HK-2 (cell line): ENCODE data around the gene TIGD4.
"Not testable (repeated sequence)": the region's sequence is repeated elsewhere in the genome, so short reads cannot be mapped to it uniquely, and the experiment has no call there.

Source experiments
- DNase-seq: peaks from one replicate; pipeline ENCODE4 v3.0.0-alpha.2; 2018; ENCODE audit not compliant: unreplicated experiment

TIGD4 gene

DNA sequence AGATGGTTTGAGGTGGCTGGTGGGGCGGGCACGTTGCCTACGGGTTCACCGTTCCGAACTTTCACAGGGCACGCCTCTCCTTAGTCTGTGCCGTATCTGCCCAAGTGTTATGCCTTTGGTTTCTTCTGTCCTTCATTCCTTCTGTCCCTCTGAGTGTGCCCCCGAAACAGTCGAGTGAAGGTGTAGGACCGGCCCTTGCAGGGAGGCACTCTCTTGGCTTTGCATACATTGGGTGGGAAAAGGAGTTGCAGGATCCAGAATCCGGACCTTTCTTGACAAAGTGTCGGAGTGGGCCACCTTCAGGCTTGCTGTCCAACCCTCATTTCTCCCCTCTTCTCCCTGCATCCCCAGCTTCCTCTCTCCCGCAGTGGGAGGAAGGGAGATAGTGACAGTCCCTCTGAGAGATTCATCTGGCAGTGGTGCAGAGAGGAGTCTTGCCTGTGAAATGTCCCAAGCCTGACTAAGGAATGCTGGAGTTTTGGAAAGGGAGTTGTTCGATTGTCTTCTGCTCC lies 793 bp upstream of the TIGD4 start:
- DNase-seq = no peak

DNA sequence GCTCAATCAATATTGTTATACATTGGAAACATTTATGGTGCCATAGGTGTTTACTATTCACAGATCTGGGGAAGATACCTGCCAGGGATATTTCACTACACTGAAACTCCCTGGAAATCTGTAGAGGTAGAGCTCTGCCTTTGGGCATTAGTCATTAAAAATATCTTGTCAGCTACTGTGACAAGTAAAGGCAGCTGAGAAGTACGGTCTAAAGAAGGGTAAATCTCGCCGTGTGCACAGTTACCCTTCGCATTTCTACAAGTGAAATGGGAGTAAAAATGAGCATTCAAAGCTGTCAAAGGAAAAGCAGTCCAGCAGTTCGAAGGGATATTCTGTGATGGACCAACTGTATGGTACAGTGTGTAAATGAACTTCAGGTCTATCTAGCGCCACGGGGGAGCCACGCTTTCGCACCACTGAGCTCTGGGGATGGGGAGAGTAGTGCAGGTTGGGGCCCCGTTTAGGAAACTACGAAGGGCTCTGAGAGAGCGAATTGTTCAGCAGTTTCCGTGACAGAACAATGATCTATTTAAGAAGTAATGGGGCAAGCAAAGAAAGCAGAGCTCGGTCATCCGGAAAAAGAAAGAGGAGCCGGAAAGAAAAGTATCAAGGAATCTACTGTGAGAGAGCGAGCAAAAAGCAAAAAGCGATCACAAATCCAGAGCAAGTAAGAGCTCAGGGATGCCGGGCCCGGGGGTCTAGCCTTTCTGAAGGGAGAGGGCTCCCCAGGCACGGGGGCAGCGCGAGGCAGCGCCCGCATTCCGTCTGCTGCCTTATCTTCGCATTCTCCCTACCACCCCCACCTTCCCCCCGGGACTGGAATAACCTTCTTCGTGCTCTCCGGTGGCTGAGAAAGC lies 646 bp downstream of the TIGD4 start:
- DNase-seq = peak; percentile 12

DNA sequence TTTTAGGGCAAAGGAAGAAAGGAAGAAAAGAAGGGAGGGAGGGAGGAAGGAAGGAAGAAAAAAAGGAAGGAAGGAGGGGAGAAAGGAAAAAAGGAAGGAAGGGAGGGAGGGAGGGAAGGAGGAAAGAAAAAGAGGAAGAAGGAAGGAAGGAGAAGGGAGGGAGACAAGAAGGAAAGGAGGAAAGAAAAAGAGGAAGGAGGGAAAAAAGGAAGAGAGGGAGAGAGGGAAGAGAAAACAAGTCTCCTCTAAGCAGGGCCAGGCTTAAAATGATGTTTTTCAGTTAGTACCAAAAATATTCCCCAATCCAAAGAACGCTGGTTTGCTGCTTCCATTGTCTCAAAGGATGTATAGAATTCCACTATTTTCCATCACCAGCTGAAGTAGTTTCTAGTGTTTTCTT lies 2.0 kb downstream of the TIGD4 start:
- DNase-seq = no peak

DNA sequence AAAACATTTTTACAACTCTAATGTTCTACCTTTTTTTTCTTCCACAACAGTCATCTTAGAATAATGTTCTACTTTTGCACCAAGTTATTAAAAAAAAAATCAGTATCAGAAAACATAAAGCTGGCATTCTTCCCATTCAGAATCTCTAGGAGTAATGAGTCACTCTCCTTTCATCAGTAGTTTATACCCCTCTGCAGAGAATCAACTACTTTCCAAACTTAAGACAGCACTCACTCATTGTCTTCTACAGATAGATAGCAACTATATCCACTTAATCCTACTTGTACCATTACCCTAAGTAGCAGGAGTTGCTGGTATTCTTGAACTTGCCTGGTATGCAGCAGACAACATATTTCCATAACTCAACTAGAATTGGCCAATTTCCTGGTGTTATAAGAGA lies 3.2 kb downstream of the TIGD4 start:
- DNase-seq = no peak

DNA sequence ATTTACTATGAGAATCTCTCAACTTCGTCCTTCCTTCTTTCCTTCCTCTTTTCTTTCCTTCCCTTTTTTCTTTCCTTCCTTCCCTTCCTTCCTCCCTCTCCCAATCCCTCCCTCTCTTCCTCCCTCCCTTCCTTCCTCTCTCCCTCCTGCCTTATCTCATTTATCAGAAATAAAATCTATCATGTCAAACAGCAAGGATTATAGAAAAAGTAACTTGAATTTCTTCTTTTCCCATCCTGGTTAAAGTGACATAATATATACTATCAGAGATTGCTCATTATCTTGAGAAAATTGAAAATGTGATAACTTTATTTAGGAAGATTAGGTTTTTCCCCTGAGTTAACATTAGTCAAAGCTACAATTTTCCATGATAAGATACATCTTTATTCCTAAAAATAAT lies 5.6 kb downstream of the TIGD4 start:
- DNase-seq = no peak

DNA sequence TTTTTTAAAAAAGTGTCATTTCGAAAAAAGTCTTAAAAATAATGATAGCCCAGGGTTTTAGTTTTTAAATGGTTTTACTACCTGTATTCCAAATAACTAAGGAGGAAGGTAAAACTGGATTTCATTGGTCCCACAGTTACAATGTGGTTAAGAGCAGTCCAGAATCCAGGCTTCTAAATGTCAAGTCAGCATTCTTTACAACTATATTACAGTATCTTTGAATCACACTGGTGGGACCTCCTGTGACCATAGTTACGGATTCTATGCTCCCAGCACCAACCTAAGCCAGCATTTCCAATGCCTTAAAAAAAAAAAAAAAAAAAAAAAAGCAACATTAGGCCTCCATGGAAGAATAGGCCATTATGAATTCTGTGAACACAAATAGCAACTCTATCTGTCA lies 6.2 kb downstream of the TIGD4 start:
- no peak for DNase-seq

DNA sequence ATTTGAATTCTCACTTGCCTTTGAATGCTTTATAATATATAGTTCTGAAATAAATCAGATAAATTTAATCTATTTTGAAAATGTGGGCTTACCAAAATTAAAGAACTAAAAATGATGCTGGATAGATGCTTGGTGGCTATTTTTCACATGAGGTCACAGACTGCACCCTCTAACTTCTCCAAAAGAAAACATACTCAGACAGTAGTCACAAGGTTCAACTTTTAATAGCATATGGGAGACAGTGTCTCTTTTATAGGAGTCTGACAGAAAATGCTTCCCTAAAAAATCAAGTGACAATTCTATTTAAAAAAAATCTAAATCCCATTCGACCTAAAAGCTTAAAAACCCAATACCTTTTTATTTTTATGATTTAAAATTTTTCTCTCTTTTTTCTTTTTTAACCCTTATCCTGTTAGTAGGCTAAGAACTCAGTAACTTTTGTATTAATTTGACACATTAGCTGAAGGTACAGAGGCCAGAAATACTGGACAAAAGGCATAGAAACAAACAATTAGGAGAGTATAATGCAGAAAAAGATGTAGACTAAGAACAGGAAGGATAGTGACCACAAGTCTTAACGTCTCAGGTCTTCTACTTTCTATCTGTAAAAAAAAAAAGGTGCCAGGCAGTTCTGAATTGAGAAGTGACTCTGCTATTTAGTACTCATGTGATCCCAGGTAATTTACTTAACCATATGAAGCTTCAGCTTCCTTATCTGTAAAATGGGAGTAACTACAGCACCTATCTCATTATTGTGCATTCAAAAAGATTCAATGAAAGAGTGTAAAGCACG lies 7.6 kb downstream of the TIGD4 start:
- no peak for DNase-seq

DNA sequence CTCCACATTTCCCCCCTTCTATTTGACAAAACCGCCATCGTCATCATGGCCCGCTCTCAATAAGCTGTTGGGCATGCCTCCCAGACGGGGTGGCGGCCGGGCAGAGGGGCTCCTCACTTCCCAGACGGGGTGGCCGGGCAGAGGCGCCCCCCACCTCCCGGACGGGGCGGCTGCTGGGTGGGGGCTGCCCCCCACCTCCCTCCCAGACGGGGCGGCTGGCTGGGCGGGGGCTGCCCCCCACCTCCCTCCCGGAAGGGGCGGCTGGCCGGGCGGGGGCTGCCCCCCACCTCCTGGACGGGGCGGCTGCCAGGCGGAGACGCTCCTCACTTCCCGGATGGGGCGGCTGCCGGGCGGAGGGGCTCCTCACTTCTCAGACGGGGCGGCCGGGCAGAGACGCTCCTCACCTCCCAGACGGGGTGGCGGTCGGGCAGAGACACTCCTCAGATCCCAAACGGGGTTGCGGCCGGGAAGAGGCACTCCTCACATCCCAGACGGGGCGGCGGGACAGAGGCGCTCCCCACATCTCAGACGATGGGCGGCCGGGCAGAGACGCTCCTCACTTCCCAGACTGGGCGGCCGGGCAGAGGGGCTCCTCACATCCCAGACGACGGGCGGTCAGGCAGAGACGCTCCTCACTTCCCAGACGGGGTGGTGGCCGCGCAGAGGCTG lies 14.3 kb downstream of the TIGD4 start:
- DNase-seq = not testable (repeated sequence)

DNA sequence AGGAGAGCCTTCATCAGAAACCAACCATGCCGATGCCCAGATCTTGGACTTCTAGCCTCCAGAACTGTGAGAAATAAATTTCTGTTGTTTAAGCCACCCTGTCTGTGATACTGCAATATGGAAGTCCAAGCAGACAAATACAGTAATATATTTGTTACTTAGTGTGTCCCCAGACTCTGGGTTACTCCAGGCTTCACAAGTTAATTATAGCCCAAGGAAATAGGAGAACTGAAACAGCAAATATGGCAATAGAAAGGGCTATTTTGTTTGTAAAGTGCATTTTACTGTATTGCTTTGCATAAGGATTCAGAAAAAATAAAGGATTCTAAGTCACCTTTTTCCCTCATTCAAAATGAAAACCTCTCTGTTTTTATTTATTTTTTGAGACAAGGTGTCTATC lies 15.7 kb downstream of the TIGD4 start:
- DNase-seq = no peak

DNA sequence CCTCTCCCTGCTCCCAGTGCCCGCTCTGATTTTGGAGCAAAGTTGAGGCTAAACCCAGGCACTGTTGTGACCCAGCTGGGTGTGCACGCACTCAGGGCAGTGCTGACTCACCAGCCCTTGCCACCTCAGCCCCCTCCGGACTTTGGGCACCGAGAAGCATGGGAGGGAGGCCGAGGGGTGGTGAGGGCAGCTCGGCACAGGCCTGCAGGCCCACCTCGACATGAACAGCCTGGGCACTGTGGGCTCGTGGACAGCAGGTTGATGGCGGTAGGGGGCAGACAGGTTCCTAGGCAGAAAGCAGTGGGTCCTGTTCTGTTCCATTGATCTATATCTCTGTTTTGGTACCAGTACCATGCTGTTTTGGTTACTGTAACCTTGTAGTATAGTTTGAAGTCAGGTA lies 30.9 kb downstream of the TIGD4 start:
- DNase-seq = no peak

DNA sequence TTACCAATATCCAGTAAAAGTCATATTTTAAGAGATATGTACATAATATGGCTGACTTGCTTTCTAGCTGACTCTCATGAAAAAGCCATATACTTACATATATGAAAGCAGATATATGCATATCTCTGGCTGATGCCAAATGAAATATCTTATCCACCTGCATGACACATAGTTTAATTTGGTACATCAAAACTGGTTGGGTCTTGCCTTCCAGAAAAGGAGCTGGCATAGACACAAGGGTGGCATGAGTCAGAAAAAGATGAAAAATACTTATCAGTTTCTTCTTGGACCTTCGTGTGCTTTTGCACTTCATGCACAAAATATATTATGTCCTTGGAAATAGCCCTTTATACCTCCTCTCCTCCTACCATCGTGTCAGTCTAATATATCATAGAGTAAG lies 32.1 kb downstream of the TIGD4 start:
- no peak for DNase-seq

DNA sequence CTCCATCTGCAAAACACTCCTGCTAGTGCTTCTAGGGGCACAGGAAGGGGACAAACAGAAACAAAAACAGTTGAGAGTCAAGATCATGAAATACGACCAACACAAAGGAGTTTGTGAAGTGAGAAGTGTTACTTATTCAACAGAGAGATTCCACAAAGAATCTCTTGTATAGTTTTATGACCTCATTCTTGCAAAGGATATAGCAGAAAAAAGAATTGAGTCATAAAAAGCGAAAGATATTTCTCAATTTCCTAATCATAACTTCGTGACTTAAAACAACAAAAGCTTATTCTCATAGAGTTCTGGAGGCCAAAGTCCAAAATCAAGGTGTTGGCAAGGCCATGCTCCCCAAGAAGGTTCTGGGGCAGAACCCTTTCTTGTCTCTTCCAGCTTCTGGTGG lies 40.7 kb downstream of the TIGD4 start:
- no peak for DNase-seq

DNA sequence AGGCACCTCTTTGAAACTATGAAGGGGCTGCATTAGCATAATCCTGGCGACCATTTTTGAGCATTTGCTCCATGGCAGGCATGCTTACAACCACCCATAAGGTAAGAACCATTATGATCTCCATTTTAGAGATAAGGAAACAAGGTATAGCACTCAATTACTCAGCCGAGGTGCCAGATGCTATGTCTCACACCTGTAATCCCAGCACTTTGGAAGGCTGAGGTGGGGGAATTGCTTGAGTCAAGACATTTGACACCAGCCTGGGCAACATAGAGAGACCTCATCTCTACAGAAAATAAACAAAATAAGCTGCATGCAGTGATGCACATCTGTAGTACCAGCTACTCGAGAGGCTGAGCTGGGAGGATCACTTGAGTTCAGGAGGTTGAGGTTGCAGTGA lies 43.6 kb downstream of the TIGD4 start:
- DNase-seq = no peak

DNA sequence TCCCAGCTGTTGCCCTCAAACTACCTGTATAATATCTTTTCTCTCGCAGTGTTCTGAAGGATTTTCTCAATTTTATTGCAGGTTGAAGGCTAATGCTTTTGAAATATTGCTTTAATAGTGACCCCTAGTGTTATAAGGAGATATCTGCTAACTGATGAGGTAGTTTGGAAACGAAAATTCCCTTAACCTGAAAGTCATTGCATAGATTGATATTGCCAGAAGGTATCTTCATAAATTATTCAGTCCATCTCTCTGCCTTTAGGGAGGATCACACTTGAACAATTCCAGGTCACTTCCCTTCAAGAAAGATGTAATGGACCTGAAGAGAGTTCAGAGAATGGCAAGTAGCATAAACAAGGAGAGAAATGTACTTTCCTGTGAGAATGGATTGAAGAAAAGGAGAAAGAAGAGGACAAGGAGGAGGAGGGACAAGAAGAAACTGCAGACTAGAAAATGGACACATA lies 44.1 kb downstream of the TIGD4 start:
- DNase-seq = no peak

DNA sequence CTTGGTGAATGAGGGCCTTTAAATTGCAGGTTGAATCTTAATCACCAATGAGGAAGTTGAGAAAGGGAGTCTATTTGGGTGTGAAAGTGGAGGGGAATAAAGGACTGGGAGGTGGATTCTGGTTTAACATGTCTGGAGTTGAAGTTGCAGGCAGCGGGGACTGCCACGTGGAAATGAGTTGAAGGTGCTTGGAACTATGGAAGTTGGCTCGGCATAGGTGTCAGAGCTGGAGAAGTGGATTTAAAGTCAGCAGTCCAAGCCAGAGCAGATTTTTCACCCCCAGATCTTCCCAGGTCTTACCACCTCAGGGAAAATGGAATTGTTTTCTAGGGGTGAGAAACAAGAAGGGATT lies 44.9 kb downstream of the TIGD4 start:
- DNase-seq = no peak

DNA sequence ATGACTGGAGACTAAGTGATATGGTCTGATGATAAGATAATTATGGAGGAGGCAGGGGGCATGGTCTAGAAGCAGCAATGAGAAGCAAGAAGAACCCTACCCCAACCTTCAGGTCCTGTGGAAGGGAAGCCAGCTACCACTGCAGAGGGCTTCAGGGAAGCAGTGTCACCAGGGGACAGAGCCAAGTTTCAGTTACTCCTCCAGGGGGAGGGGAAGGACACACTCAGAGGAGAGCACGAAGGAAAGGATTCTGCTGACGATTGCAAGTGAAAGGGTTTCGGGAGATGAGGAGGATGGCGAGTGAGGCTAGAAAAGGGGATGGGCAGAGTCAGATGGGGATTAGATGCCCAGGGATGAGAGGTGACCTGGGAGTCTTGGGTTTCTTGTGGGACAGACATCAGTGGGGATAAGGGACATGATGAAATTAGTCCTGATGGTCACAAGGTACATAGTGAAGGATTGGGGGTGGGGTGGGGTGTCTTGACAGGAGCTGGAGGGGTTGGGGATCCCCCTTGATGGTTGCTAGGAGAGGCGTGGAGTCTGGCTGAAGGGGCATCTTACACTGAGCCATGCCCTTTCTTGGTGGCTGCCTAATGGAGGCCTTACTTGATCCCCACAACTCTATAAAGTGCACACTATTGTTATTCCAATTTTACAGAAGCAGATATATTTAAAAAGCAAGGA lies 45.4 kb downstream of the TIGD4 start:
- no peak for DNase-seq

DNA sequence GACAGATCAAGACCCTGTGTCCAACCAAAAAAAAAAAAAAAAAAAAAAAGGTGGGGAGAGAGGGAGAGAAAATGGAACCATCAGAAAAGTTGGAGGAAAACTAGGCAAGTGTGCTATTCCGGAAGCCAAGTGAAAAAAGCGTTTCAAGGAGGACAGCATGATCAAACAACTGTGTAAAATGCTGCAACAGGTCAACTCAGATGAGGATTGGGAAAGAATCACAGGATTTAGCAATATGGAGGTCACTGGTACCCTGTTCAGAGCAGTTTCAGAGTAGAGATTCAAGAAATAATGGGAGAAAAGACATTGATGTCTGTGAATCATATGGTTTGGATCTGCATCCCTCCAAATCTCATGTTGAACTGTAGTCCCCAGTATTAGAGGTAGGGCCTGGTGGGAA lies 47.5 kb downstream of the TIGD4 start:
- no peak for DNase-seq

DNA sequence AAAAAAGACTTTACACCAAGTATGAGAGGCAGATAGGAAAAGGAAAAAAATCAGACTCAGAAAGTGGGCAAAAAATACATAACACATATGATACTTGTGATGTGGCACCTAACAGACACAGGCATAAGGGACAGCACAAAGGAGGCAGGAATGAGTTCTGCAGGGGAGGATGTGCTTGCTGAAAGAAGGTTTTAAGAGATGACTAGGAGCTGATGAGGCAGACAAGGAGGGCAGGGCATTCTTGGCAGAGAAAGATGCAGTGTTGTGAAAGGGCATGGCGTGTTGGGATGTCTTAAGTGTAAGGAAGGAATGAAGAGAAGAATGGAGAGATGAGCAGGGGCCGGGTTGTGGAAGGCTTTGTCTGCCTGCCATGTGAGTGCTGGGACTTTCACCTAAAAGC lies 50.1 kb downstream of the TIGD4 start:
- no peak for DNase-seq

DNA sequence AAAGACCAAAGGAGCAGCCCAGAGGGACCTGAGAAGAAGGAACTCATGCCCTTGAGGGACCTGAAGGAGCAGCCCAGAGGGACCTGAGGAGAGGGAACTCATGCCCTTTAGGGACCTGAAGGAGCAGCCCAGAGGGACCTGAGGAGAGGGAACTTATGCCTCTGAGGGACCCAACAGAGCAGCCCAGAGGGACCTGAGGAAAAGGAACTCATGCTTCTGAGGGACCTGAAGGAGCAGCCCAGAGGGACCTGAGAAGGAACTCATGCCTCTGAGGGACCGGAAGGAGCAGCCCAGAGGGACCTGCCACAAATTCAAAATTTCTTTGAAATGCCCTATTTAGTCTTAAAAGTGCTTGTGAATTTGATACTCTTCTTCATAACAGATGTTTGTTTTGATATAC lies 51.2 kb downstream of the TIGD4 start:
- DNase-seq = no peak

DNA sequence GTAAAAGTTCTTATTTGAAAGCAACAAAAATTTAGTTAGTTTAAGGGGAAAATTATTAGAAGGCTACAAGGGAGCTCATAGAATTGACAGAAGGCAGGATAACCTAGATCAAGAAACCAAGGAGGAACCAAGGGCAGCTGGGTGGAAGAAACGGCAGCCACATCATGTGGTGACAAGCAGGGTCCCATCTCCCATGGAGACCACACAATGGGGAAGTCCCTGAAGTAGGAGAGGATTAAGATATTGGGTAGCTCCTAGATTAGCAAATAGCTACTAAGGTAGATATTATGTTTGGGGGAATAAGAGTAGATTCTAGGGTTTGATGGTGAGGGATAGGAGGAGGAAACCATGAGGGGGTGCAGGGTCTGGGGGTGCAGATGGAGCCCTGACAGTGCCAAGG lies 51.7 kb downstream of the TIGD4 start:
- no peak for DNase-seq

DNA sequence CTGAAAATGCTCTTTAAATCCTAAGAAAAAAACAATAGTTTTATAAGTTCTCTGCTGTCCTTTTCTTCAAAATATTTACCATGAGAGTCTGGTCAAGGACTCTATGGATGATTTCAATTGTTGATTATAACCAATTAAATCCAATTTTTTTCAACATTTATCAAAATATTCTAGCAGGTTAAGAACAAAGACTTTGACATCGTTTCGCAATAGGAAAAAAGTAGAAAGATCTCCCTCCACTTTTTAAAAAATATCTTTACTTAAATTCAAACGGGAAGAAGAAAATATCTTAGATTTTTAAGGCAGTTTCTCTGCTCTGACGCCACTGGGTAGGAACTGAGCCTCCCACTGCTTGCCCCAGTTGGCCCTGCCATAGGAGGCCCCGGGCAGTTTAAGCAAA lies 55.0 kb downstream of the TIGD4 start:
- no peak for DNase-seq

DNA sequence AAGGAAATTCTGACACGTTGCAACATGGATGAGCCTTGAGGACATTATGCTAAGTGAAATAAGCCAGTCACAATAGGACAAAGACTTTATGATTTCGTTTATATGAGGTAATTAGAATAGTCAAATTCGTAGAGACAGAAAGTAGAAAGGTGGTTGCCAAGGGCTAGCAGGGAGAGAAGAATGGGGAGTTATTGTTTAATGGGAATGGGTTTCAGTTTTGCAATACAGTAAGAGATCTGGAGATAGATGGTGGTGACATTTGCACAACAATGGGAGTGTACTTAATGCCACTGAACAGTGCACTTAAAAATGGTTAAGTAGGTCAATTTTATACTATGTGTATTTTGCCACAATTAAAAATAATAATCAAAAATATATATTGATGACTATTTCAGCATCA lies 56.3 kb downstream of the TIGD4 start:
- no peak for DNase-seq
